HG03064 (cell line): ENCODE data around the gene MTREX.
A peak's percentile ranks its signal among the peaks of the same experiment; 100 is the strongest.

Experiments used
- ATAC-seq: cut with Tn5 transposase; IDR thresholded peaks from one replicate; pipeline ENCODE4 v1.9.1; 2021; ENCODE audit warnings: low read depth; ENCODE audit not compliant: unreplicated experiment

MTREX gene

GRCh38 chr5:55324006-55324405 is 16.2 kb downstream of the MTREX start:
- no peak for ATAC-seq

GRCh38 chr5:55324815-55325418 is 17.1 kb downstream of the MTREX start:
- ATAC-seq = no peak

GRCh38 chr5:55325621-55326020 is 17.8 kb downstream of the MTREX start:
- no peak for ATAC-seq

- no peak for ATAC-seq
Measured at GRCh38 chr5:55327281-55327680, 19.5 kb downstream of the MTREX start.

- no peak for ATAC-seq
Measured at GRCh38 chr5:55331321-55331720, 23.5 kb downstream of the MTREX start.

- no peak for ATAC-seq
Measured at GRCh38 chr5:55333017-55333416, 25.2 kb downstream of the MTREX start.

- ATAC-seq = no peak
Measured at GRCh38 chr5:55333811-55334210, 26.0 kb downstream of the MTREX start.

- no peak for ATAC-seq
Measured at GRCh38 chr5:55338092-55338613, 30.4 kb downstream of the MTREX start.

- peak; percentile 55 for ATAC-seq
Measured at GRCh38 chr5:55338810-55339243, 31.0 kb downstream of the MTREX start.

GRCh38 chr5:55343107-55343506 is 35.3 kb downstream of the MTREX start:
- ATAC-seq = no peak

GRCh38 chr5:55343609-55344008 is 35.8 kb downstream of the MTREX start:
- no peak for ATAC-seq

- ATAC-seq = peak; percentile 65
Measured at GRCh38 chr5:55344392-55344992, 36.7 kb downstream of the MTREX start.

- ATAC-seq = no peak
Measured at GRCh38 chr5:55345327-55345726, 37.5 kb downstream of the MTREX start.

- no peak for ATAC-seq
Measured at GRCh38 chr5:55347786-55348185, 40.0 kb downstream of the MTREX start.

GRCh38 chr5:55350754-55351153 is 43.0 kb downstream of the MTREX start:
- no peak for ATAC-seq

GRCh38 chr5:55356896-55357295 is 49.1 kb downstream of the MTREX start:
- ATAC-seq = no peak

GRCh38 chr5:55360190-55360589 is 52.4 kb downstream of the MTREX start:
- ATAC-seq = no peak

GRCh38 chr5:55363856-55364255 is 56.1 kb downstream of the MTREX start:
- ATAC-seq = no peak

- peak; percentile 95 for ATAC-seq
Measured at GRCh38 chr5:55364537-55365055, 56.8 kb downstream of the MTREX start.

- ATAC-seq = no peak
Measured at GRCh38 chr5:55370291-55370925, 62.6 kb downstream of the MTREX start.

GRCh38 chr5:55371145-55371544 is 63.4 kb downstream of the MTREX start:
- no peak for ATAC-seq
